ENCODE measurements around the gene CYTH3. TPM values are rescaled to one million over a fixed set of nuclear protein-coding genes. Genes with fewer than 3 reads are reported as not detected.

The CYTH3 gene
- total RNA-seq, 4 donors from 2014 or later = 14.6 to 47.4 (median 22.8) TPM

GRCh38 chr7:6244021-6244420, 28.4 kb downstream of the CYTH3 start:
- Histone ChIP-seq H3K4me3 (no peak overlapping the region), H3K27me3 (no peaks in the 10 kb centered on the region), H3K9me3 (no peaks in the 10 kb centered on the region), H3K4me1 (no peaks in the 10 kb centered on the region), H3K27ac (no peak overlapping the region), H3K36me3 (no peaks in the 10 kb centered on the region)
- DNase-seq = no peak
- TF ChIP-seq, protein P1, sequence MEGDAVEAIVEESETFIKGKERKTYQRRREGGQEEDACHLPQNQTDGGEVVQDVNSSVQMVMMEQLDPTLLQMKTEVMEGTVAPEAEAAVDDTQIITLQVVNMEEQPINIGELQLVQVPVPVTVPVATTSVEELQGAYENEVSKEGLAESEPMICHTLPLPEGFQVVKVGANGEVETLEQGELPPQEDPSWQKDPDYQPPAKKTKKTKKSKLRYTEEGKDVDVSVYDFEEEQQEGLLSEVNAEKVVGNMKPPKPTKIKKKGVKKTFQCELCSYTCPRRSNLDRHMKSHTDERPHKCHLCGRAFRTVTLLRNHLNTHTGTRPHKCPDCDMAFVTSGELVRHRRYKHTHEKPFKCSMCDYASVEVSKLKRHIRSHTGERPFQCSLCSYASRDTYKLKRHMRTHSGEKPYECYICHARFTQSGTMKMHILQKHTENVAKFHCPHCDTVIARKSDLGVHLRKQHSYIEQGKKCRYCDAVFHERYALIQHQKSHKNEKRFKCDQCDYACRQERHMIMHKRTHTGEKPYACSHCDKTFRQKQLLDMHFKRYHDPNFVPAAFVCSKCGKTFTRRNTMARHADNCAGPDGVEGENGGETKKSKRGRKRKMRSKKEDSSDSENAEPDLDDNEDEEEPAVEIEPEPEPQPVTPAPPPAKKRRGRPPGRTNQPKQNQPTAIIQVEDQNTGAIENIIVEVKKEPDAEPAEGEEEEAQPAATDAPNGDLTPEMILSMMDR (IDR thresholded peaks at IDR 0.05) = no peak
- no peak for TF ChIP-seq POLR2A (IDR thresholded peaks at IDR 0.05)
- intact Hi-C loops (cut with DNase I; ENCODE audit: low total_unique reads) = no loop called here

- Histone ChIP-seq H3K27ac (no peak overlapping the region), H3K4me3 (no peak overlapping the region)
- intact Hi-C loops (cut with DNase I; ENCODE audit: low total_unique reads) = no loop called here
These were observed 29.3 kb downstream of the CYTH3 start for GRCh38 chr7:6243168-6243567.

GRCh38 chr7:6242561-6242960, 29.9 kb downstream of the CYTH3 start:
- H3K9me3 ChIP-seq = no peaks in the 10 kb centered on the region
- no peak overlapping the region for H3K27ac ChIP-seq
- no peaks in the 10 kb centered on the region for H3K4me1 ChIP-seq
- H3K27me3 ChIP-seq = no peaks in the 10 kb centered on the region
- DNase-seq = no peak
- TF ChIP-seq, protein P1 (IDR thresholded peaks at IDR 0.05) = no peak
- no peak for TF ChIP-seq POLR2A (IDR thresholded peaks at IDR 0.05)
- H3K4me3 ChIP-seq = no peak overlapping the region
- no peaks in the 10 kb centered on the region for H3K36me3 ChIP-seq
- intact Hi-C loops (cut with DNase I; ENCODE audit: low total_unique reads) = no loop called here

More at GRCh38 chr7:6243168-6243567, 29.3 kb downstream of the CYTH3 start:
- H3K4me1 ChIP-seq = no peaks in the 10 kb centered on the region
- DNase-seq = no peak
- H3K36me3 ChIP-seq = no peaks in the 10 kb centered on the region
- no peaks in the 10 kb centered on the region for H3K9me3 ChIP-seq
- TF ChIP-seq POLR2A (IDR thresholded peaks at IDR 0.05) = no peak
- TF ChIP-seq, protein P1 (IDR thresholded peaks at IDR 0.05) = no peak
- no peaks in the 10 kb centered on the region for H3K27me3 ChIP-seq

DNA sequence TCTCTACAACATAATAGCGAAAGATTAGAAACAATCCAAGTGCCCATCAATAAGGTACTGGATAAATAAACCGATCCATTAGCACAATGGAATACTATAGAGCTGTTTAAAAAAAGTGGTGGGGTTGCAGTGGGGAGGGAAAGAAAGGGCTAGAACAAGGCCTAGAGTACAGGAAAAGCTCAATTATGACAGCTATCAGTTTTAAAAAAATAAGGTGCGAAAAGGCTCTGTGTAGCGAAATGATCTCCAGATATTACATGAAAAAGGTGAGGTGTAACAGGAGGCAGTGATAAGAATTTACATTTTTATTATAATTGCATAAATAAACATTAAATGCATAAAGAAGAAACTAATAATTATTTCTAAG, 30.8 kb downstream of the CYTH3 start:
- Histone ChIP-seq H3K27me3 (no peaks in the 10 kb centered on the region), H3K27ac (no peak overlapping the region), H3K4me3 (no peak overlapping the region), H3K9me3 (no peaks in the 10 kb centered on the region), H3K36me3 (no peaks in the 10 kb centered on the region), H3K4me1 (no peaks in the 10 kb centered on the region)
- intact Hi-C loops (cut with DNase I; ENCODE audit: low total_unique reads) = no loop called here
- TF ChIP-seq POLR2A (IDR thresholded peaks at IDR 0.05) = no peak
- TF ChIP-seq, protein P1 (IDR thresholded peaks at IDR 0.05) = no peak
- no peak for DNase-seq

- intact Hi-C loops (cut with DNase I; ENCODE audit: low total_unique reads) = no loop called here
- no peaks in the 10 kb centered on the region for H3K27me3 ChIP-seq
- H3K36me3 ChIP-seq = no peaks in the 10 kb centered on the region
- no peak for TF ChIP-seq POLR2A (IDR thresholded peaks at IDR 0.05)
- TF ChIP-seq, protein P1 (IDR thresholded peaks at IDR 0.05) = no peak
- H3K27ac ChIP-seq = no peak overlapping the region
- no peaks in the 10 kb centered on the region for H3K9me3 ChIP-seq
- no peak for DNase-seq
- no peak overlapping the region for H3K4me3 ChIP-seq
- H3K4me1 ChIP-seq = no peaks in the 10 kb centered on the region
These were observed 34.0 kb downstream of the CYTH3 start for GRCh38 chr7:6238309-6238925.
